Keratinocyte (primary cell): ENCODE data around the gene PGA4.
"Not testable (repeated sequence)": the region's sequence is repeated elsewhere in the genome, so short reads cannot be mapped to it uniquely, and the experiment has no call there.

Source experiments
- EZH2 ChIP-seq: IDR thresholded peaks from one replicate; pipeline ENCODE4 v1.6.1; 2012; ENCODE audit warnings: inconsistent platforms, mild to moderate bottlenecking, low read length, moderate library complexity
- TF ChIP-seq, protein P1 (sequence below), 3 experiments: IDR thresholded peaks in 1 of 3; conservative IDR thresholded peaks in 1 of 3; optimal IDR thresholded peaks in 1 of 3; 2 replicates in 2 of 3; 3 replicates in 1 of 3; pipeline versions ENCODE3 to v1.5.1; 2011; ENCODE audit warnings: low read length in 3 of 3, mild to moderate bottlenecking in 3 of 3, moderate library complexity in 2 of 3, control low read depth in 1 of 3, inconsistent platforms in 1 of 3; ENCODE audit not compliant: insufficient read depth in 2 of 3; ENCODE audit errors: extremely low read depth in 1 of 3

GRCh38 chr11:61240875-61241274 lies 18.7 kb downstream of the PGA4 start, which contains the start of gene PGA5:
- TF ChIP-seq, protein P1, sequence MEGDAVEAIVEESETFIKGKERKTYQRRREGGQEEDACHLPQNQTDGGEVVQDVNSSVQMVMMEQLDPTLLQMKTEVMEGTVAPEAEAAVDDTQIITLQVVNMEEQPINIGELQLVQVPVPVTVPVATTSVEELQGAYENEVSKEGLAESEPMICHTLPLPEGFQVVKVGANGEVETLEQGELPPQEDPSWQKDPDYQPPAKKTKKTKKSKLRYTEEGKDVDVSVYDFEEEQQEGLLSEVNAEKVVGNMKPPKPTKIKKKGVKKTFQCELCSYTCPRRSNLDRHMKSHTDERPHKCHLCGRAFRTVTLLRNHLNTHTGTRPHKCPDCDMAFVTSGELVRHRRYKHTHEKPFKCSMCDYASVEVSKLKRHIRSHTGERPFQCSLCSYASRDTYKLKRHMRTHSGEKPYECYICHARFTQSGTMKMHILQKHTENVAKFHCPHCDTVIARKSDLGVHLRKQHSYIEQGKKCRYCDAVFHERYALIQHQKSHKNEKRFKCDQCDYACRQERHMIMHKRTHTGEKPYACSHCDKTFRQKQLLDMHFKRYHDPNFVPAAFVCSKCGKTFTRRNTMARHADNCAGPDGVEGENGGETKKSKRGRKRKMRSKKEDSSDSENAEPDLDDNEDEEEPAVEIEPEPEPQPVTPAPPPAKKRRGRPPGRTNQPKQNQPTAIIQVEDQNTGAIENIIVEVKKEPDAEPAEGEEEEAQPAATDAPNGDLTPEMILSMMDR (optimal IDR thresholded peaks at IDR 0.05 in 1 of 3, IDR thresholded peaks at IDR 0.05 in 1 of 3, conservative IDR thresholded peaks at IDR 0.05 in 1 of 3; ENCODE audit: extremely low read depth in 1 of 3, insufficient read depth in 2 of 3, low read length in 3 of 3) = not testable (repeated sequence)
- not testable (repeated sequence) for TF ChIP-seq EZH2
